ENCODE results near the gene SH2D2A. TPM values are rescaled to one million over a fixed set of nuclear protein-coding genes. Genes with fewer than 3 reads are reported as not detected.

The SH2D2A gene
- total and polyA plus RNA-seq, 7 donors, result 0.25 to 0.82 (median 0.41) TPM; not detected in 1

DNA sequence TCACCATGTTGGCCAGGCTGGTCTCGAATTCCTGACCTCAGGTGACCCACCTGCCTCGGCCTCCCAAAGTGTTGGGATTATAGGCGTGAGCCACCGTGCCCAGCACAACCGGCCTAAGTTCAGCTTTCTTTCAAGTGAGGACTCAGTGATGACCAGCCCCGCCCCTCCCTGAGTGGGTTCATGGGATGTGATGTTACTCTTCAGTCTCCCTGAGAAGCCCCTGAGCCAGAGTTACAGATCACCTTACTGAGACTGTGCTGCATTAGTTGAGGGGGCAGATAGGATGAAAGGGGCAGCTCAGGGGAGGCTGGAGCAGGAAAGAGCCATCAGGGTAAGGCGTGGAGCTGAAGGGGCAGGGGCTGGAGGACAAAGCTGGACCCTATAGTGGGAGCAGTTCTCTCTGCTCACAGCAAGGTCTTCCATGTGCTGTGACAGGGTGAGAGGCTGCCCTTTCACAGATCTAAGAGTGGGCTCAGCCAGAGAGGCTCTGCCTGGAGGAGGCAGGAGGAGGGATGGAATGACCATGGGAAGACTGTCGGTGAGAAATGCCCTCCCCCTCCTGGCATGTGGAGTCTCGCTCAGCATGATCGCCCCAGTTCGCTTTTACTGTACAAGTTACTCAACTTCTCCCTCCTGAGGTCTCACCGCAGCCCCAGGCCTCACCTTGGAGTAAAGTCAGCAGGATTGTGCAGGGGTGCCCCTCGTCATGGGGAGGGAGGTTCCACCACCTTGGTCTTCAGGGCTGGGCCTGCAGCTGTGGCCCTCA lies 13.4 kb downstream of the SH2D2A start:
- Histone ChIP-seq H3K27me3 (ENCODE audit: insufficient read depth in 3 of 3, low read length in 2 of 3) (no peaks in the 10 kb centered on the region), H3K27ac (no peak overlapping the region), H3K9me3 (no peaks in the 10 kb centered on the region), H3K4me3 (no peak overlapping the region), H3K36me3 (ENCODE audit: insufficient read depth in 1 of 2, low read depth in 1 of 2) (peaks cover 4 to 30% of the 10 kb centered on the region in 2 donors), H3K4me1 (peaks cover 53% of the 10 kb centered on the region)
- no peak for ATAC-seq
- TF ChIP-seq CTCF (IDR thresholded peaks at IDR 0.05), result no peak
- WGBS, 3 donors, result 71 to 77% (median 73%) methylated on average over 13 of the region's 13 CpGs
- no peak for DNase-seq
- intact Hi-C loops (cut with DNase I), result no loop called here

DNA sequence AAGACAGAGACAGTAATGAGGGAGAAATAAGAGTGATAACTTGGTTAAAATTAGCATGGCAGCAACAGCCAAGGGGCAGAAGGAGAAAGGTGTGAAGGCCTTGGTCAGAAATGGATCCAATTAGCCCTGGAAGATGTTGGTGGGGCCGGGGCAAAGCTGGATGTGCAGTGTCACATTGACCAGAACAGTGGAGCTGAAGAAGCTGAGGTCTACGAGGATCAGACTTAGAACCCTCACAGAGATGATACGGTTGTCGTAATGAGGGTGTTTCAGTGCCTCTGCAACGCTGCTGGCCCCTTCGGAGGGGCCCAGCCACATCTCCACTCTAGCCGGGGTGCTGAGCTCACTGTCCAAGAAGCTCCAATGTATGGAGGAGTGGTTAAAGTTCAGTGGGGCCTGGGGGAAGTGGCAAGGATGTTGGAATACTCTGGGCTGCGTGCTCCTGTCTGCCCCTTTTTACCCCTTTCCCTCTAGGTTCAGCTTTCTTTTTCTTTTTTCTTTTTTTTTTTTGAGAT lies 14.2 kb downstream of the SH2D2A start:
- no peak overlapping the region for H3K4me3 ChIP-seq
- 89 to 91% (median 90%) methylated on average over 8 of the region's 8 CpGs for WGBS, 3 donors
- no peaks in the 10 kb centered on the region for H3K9me3 ChIP-seq
- no peak for ATAC-seq
- intact Hi-C loops (cut with DNase I), result no loop called here
- H3K36me3 ChIP-seq (ENCODE audit: insufficient read depth in 1 of 2, low read depth in 1 of 2), result peaks cover 4 to 38% of the 10 kb centered on the region in 2 donors
- TF ChIP-seq CTCF (IDR thresholded peaks at IDR 0.05), result no peak
- H3K27ac ChIP-seq, result no peak overlapping the region
- H3K27me3 ChIP-seq (ENCODE audit: insufficient read depth in 3 of 3, low read length in 2 of 3), result no peaks in the 10 kb centered on the region
- DNase-seq, result no peak
- H3K4me1 ChIP-seq, result peaks cover 53% of the 10 kb centered on the region

DNA sequence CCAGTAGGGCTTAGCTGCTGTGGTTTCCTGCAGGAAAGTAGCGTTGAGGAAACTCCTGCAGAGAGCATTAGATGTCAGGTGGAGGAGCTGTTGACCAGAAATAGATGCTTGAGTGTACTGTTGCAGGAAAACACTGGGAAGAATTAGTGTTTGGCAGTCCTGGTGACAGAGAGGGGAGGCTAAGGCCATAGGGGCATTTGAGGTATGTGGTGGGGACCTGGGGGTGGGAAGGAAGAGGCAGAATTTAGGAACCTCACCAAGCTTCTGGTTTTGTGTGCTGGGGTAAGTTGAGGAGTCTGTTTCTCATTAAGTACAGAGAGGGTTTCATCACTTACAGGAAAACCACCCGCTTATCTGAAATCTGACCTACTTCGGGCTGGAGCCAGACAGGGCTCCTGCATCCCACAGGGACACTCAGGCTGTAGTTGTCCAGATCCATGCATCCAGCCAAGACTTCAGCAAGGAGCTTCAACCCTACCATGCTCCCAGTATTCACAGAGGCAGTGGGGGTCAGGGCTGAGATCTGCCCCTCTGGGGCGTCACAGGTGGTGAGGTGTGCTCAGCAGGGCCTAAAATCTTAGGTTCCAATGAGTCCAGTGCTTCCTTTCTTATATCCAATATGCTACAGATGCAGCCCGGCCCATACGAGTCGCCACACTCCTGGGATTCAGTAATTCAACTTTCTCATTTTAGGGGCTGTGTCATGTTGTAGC lies 15.1 kb downstream of the SH2D2A start:
- no peak overlapping the region for H3K4me3 ChIP-seq
- 35 to 48% (median 40%) methylated on average over 7 of the region's 7 CpGs for WGBS, 3 donors
- peaks cover 49% of the 10 kb centered on the region for H3K4me1 ChIP-seq
- peak; percentile 24 for TF ChIP-seq CTCF (IDR thresholded peaks at IDR 0.05)
- no peaks in the 10 kb centered on the region for H3K27me3 ChIP-seq (ENCODE audit: insufficient read depth in 3 of 3, low read length in 2 of 3)
- H3K36me3 ChIP-seq (ENCODE audit: insufficient read depth in 1 of 2, low read depth in 1 of 2), result peaks cover 6 to 47% of the 10 kb centered on the region in 2 donors
- H3K9me3 ChIP-seq, result no peaks in the 10 kb centered on the region
- DNase-seq (peak in 1 of 2 donors; percentile 41), ATAC-seq (peak; percentile 49 to 72 (median 62))
- H3K27ac ChIP-seq, result peak overlapping the region; percentile 57
- intact Hi-C loops (cut with DNase I), result no loop called here

DNA sequence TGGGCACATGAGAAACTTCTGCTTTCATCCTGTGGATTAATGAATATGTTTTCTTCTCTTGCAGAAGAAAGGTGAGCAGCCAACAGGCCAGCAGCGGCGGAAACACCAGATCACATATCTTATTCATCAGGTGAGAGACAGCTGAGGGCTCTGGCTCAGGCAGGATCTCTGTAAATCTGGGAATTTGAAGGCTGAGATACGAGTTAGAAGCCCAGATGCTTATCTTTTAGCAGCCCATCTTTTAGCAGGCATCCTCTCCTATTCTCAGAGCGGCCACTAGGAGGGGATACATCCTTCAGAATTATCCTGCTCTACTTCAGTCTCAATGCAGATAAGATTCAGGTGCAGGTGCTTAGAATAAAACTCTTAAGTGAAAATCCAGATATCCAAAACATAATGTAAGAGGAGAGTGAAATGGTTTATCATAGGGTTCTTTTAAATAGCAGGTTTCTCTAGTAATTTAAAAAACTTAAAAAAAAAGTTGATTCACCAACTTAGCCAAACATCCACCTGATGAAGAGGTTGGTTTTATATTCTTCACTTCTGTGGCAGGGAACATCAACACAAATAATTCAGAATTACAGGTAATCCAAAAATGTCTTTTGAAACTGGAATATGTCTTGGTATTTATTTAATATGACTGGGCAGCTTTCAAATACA lies 19.3 kb downstream of the SH2D2A start:
- ATAC-seq, result peak in 3 of 4 donors; percentile 39 to 63 (median 48)
- no peak for DNase-seq
- peaks cover 23% of the 10 kb centered on the region for H3K4me1 ChIP-seq
- intact Hi-C loops (cut with DNase I), result loop anchor here in 1 of 2 donors (2.0 kb wide), 1 partner anchor 93 kb away; no protein-coding TSS in a partner anchor
- peak; percentile 73 for TF ChIP-seq CTCF (IDR thresholded peaks at IDR 0.05)
- H3K27me3 ChIP-seq (ENCODE audit: insufficient read depth in 3 of 3, low read length in 2 of 3), result no peaks in the 10 kb centered on the region
- no peaks in the 10 kb centered on the region for H3K9me3 ChIP-seq
- H3K27ac ChIP-seq, result no peak overlapping the region
- H3K4me3 ChIP-seq, result no peak overlapping the region
- peaks cover 16 to 89% of the 10 kb centered on the region in 2 donors for H3K36me3 ChIP-seq (ENCODE audit: insufficient read depth in 1 of 2, low read depth in 1 of 2)
- 51 to 69% (median 67%) methylated on average over 4 of the region's 4 CpGs for WGBS, 3 donors

Measured in psoas muscle (tissue), 8 donors.